Osteoblast (primary cell): Measurements from ENCODE around the gene TTPAL. TPM values are rescaled to one million over a fixed set of nuclear protein-coding genes. Genes with fewer than 3 reads are reported as not detected.

Source experiments
- DNase-seq: peaks from one replicate; pipeline ENCODE4 v3.0.0; 2011; ENCODE audit warnings: low spot score, mixed read lengths; ENCODE audit not compliant: insufficient read length; ENCODE audit errors: missing footprints
- H2AFZ ChIP-seq: 2 replicates; pipeline ENCODE4 v1.6.0; 2011; ENCODE audit warnings: mild to moderate bottlenecking, low read length
- H3K27ac ChIP-seq: 2 replicates; pipeline ENCODE4 v1.5.1; 2011; ENCODE audit warnings: mild to moderate bottlenecking, low read depth, low read length, moderate library complexity
- H3K27me3 ChIP-seq: 2 replicates; pipeline ENCODE4 v1.6.0; 2012; ENCODE audit warnings: mild to moderate bottlenecking, control low read depth, inconsistent platforms, low read length, moderate library complexity; ENCODE audit not compliant: insufficient read depth
- H3K36me3 ChIP-seq: 2 replicates; pipeline ENCODE4 v1.5.1; 2011; ENCODE audit warnings: mild to moderate bottlenecking, low read length, control low read depth, moderate library complexity; ENCODE audit not compliant: insufficient read depth
- H3K4me1 ChIP-seq: 2 replicates; pipeline ENCODE4 v1.5.1; 2011; ENCODE audit warnings: mild to moderate bottlenecking, low read length, control low read depth, moderate library complexity; ENCODE audit not compliant: insufficient read depth
- H3K4me2 ChIP-seq: 2 replicates; pipeline ENCODE4 v1.6.0; 2011; ENCODE audit warnings: mild to moderate bottlenecking, low read length; ENCODE audit not compliant: insufficient read depth
- H3K4me3 ChIP-seq: fragments of 200-600 bp; sonication (generic); 3 replicates; pipeline ENCODE4 v1.5.1; 2012; ENCODE audit warnings: mild to moderate bottlenecking, low read length, inconsistent platforms; ENCODE audit not compliant: insufficient read depth
- H3K79me2 ChIP-seq: 2 replicates; pipeline ENCODE4 v1.6.0; 2012; ENCODE audit warnings: mild to moderate bottlenecking, low read length, control low read depth, inconsistent platforms; ENCODE audit not compliant: insufficient read depth
- H3K9me3 ChIP-seq: 2 replicates; pipeline ENCODE4 v1.5.1; 2011; ENCODE audit warnings: low read depth, low read length, control low read depth
- H4K20me1 ChIP-seq: 2 replicates; pipeline ENCODE4 v1.6.0; 2012; ENCODE audit warnings: mild to moderate bottlenecking, low read length, control low read depth; ENCODE audit not compliant: insufficient read depth
- CTCF ChIP-seq: IDR thresholded peaks from 2 replicates; pipeline ENCODE4 v1.5.1; 2011; ENCODE audit warnings: mild to moderate bottlenecking, low read depth, low read length, moderate library complexity; ENCODE audit errors: extremely low read depth
- total RNA-seq: library from RNA; depleted of rRNA; stranded (reverse); fragments of >200 nt; gene quantifications from 2 replicates; pipeline ENCODE4 v1.2.3, GENCODE V29; 2012

Gene TTPAL
- total RNA-seq, 1 donor: 12.7 TPM

- H3K27me3 ChIP-seq: peaks cover 16% of the 10 kb centered on the region
- no peak overlapping the region for H2AFZ ChIP-seq
- H3K36me3 ChIP-seq: no peaks in the 10 kb centered on the region
- H3K4me3 ChIP-seq: no peak overlapping the region
- H3K9me3 ChIP-seq: no peaks in the 10 kb centered on the region
- no peak overlapping the region for H3K27ac ChIP-seq
- H4K20me1 ChIP-seq: no peaks in the 10 kb centered on the region
- H3K4me2 ChIP-seq: no peak overlapping the region
- H3K4me1 ChIP-seq: no peaks in the 10 kb centered on the region
- no peak for DNase-seq
- TF ChIP-seq CTCF: no peak
- no peaks in the 10 kb centered on the region for H3K79me2 ChIP-seq
Observed at GRCh38 chr20:44430270-44431065, 45.2 kb upstream of the TTPAL start.

GRCh38 chr20:44431118-44431501 lies 44.6 kb upstream of the TTPAL start:
- Histone ChIP-seq H3K4me3 (no peak overlapping the region), H3K4me1 (no peaks in the 10 kb centered on the region), H3K36me3 (no peaks in the 10 kb centered on the region), H3K4me2 (no peak overlapping the region), H4K20me1 (no peaks in the 10 kb centered on the region), H3K79me2 (no peaks in the 10 kb centered on the region), H3K27ac (no peak overlapping the region), H2AFZ (no peak overlapping the region), H3K27me3 (peaks cover 16% of the 10 kb centered on the region), H3K9me3 (no peaks in the 10 kb centered on the region)
- DNase-seq: no peak
- no peak for TF ChIP-seq CTCF

- Histone ChIP-seq H3K9me3 (no peaks in the 10 kb centered on the region), H3K4me1 (no peaks in the 10 kb centered on the region), H2AFZ (peak overlapping the region; percentile 3), H4K20me1 (no peaks in the 10 kb centered on the region), H3K4me2 (peak overlapping the region; percentile 37), H3K27ac (no peak overlapping the region), H3K79me2 (no peaks in the 10 kb centered on the region), H3K4me3 (no peak overlapping the region), H3K36me3 (no peaks in the 10 kb centered on the region), H3K27me3 (peaks cover 16% of the 10 kb centered on the region)
- DNase-seq: peak; percentile 74
- TF ChIP-seq CTCF: no peak
Observed at GRCh38 chr20:44431502-44432234, 44.0 kb upstream of the TTPAL start.
